Measurements from ENCODE around the gene IPO8. TPM values are rescaled to one million over a fixed set of nuclear protein-coding genes. Genes with fewer than 3 reads are reported as not detected.

IPO8 gene
- total RNA-seq, 1 donor from 2014 or later: 29.7 TPM

DNA sequence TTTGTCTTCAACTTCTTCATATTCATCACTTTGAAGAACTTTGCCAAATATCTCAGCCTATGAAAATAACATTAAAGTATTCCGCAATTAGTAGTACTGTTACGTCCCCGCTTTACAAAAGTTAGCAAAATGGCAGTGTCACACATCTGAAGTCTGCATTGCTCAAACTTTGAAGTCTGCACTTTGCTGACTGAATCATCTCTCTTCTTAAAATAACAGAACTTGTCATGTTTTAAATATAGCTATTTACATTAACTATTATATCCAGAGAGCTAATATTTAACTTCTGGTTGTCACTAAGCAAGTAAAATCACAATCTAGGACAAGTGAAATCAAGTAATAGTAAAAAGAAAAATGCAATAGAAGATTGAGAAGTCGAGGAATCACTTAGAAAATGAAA, 34.5 kb downstream of the IPO8 start:
- no peak overlapping the region for H3K4me3 Mint-ChIP-seq (ENCODE audit: unreplicated experiment)
- H3K27me3 Mint-ChIP-seq (ENCODE audit: unreplicated experiment): no peaks in the 10 kb centered on the region
- no peaks in the 10 kb centered on the region for H3K9me3 Mint-ChIP-seq (ENCODE audit: unreplicated experiment)
- DNase-seq: no peak
- no peak for TF ChIP-seq CTCF (IDR thresholded peaks at IDR 0.05; ENCODE audit: partially characterized antibody, unreplicated experiment)
- no peaks in the 10 kb centered on the region for H3K36me3 Mint-ChIP-seq (ENCODE audit: unreplicated experiment)
- no peaks in the 10 kb centered on the region for H3K4me1 Mint-ChIP-seq (ENCODE audit: low read depth, unreplicated experiment)
- H3K27ac Mint-ChIP-seq (ENCODE audit: unreplicated experiment): no peak overlapping the region

- no peak overlapping the region for H3K27ac Mint-ChIP-seq (ENCODE audit: unreplicated experiment)
Observed at GRCh38 chr12:30652034-30652696, 43.5 kb downstream of the IPO8 start.

GRCh38 chr12:30646821-30647220, 48.8 kb downstream of the IPO8 start:
- Mint-ChIP-seq H3K9me3 (ENCODE audit: unreplicated experiment) (no peaks in the 10 kb centered on the region), H3K36me3 (ENCODE audit: unreplicated experiment) (no peaks in the 10 kb centered on the region), H3K27me3 (ENCODE audit: unreplicated experiment) (no peaks in the 10 kb centered on the region), H3K4me1 (ENCODE audit: low read depth, unreplicated experiment) (no peaks in the 10 kb centered on the region), H3K27ac (ENCODE audit: unreplicated experiment) (no peak overlapping the region), H3K4me3 (ENCODE audit: unreplicated experiment) (no peak overlapping the region)
- DNase-seq: no peak
- TF ChIP-seq CTCF (IDR thresholded peaks at IDR 0.05; ENCODE audit: partially characterized antibody, unreplicated experiment): no peak

More at GRCh38 chr12:30652034-30652696, 43.5 kb downstream of the IPO8 start:
- Mint-ChIP-seq H3K27me3 (ENCODE audit: unreplicated experiment) (peaks cover 2% of the 10 kb centered on the region), H3K4me1 (ENCODE audit: low read depth, unreplicated experiment) (no peaks in the 10 kb centered on the region), H3K36me3 (ENCODE audit: unreplicated experiment) (no peaks in the 10 kb centered on the region), H3K9me3 (ENCODE audit: unreplicated experiment) (no peaks in the 10 kb centered on the region), H3K4me3 (ENCODE audit: unreplicated experiment) (no peak overlapping the region)
- no peak for DNase-seq
- TF ChIP-seq CTCF (IDR thresholded peaks at IDR 0.05; ENCODE audit: partially characterized antibody, unreplicated experiment): no peak

- Mint-ChIP-seq H3K4me3 (ENCODE audit: unreplicated experiment) (no peak overlapping the region), H3K27ac (ENCODE audit: unreplicated experiment) (no peak overlapping the region), H3K9me3 (ENCODE audit: unreplicated experiment) (no peaks in the 10 kb centered on the region), H3K4me1 (ENCODE audit: low read depth, unreplicated experiment) (no peaks in the 10 kb centered on the region), H3K27me3 (ENCODE audit: unreplicated experiment) (no peaks in the 10 kb centered on the region), H3K36me3 (ENCODE audit: unreplicated experiment) (no peaks in the 10 kb centered on the region)
- TF ChIP-seq CTCF (IDR thresholded peaks at IDR 0.05; ENCODE audit: partially characterized antibody, unreplicated experiment): no peak
- DNase-seq: no peak
Observed at GRCh38 chr12:30643366-30643765, 52.3 kb downstream of the IPO8 start.

- peaks cover 2% of the 10 kb centered on the region for H3K27me3 Mint-ChIP-seq (ENCODE audit: unreplicated experiment)
- no peak overlapping the region for H3K4me3 Mint-ChIP-seq (ENCODE audit: unreplicated experiment)
- DNase-seq: no peak
- H3K4me1 Mint-ChIP-seq (ENCODE audit: low read depth, unreplicated experiment): no peaks in the 10 kb centered on the region
- no peaks in the 10 kb centered on the region for H3K36me3 Mint-ChIP-seq (ENCODE audit: unreplicated experiment)
- no peak overlapping the region for H3K27ac Mint-ChIP-seq (ENCODE audit: unreplicated experiment)
- H3K9me3 Mint-ChIP-seq (ENCODE audit: unreplicated experiment): no peaks in the 10 kb centered on the region
- no peak for TF ChIP-seq CTCF (IDR thresholded peaks at IDR 0.05; ENCODE audit: partially characterized antibody, unreplicated experiment)
Observed at GRCh38 chr12:30640392-30640791, 55.3 kb downstream of the IPO8 start.
